NCI-H1436 (cell line): ENCODE measurements around the gene TENM4.

ENCODE experiments used
- DNase-seq: peaks from one replicate; lab custom pipeline; 2025; lab: John Stamatoyannopoulos, UW

Gene TENM4

GRCh38 chr11:78972590-78972989 lies 468.2 kb downstream of the TENM4 start:
- no peak for DNase-seq

GRCh38 chr11:78972177-78972576 lies 468.7 kb downstream of the TENM4 start:
- no peak for DNase-seq

GRCh38 chr11:78967811-78968210 lies 473.0 kb downstream of the TENM4 start:
- no peak for DNase-seq

- DNase-seq = no peak
Measured at GRCh38 chr11:78965432-78965831, 475.4 kb downstream of the TENM4 start.

GRCh38 chr11:78961937-78962701 lies 478.7 kb downstream of the TENM4 start:
- peak; percentile 89 for DNase-seq

- peak; percentile 33 for DNase-seq
Measured at GRCh38 chr11:78961247-78961646, 479.6 kb downstream of the TENM4 start.

- DNase-seq = no peak
Measured at GRCh38 chr11:78958444-78958843, 482.4 kb downstream of the TENM4 start.

GRCh38 chr11:78957476-78958245 lies 483.2 kb downstream of the TENM4 start:
- DNase-seq = no peak

GRCh38 chr11:78954696-78955095 lies 486.1 kb downstream of the TENM4 start:
- DNase-seq = no peak

GRCh38 chr11:78954261-78954660 lies 486.6 kb downstream of the TENM4 start:
- DNase-seq = peak; percentile 18

- DNase-seq = no peak
Measured at GRCh38 chr11:78952890-78953289, 487.9 kb downstream of the TENM4 start.

GRCh38 chr11:78952175-78952574 lies 488.7 kb downstream of the TENM4 start:
- no peak for DNase-seq

GRCh38 chr11:78949976-78950690 lies 490.7 kb downstream of the TENM4 start:
- no peak for DNase-seq

GRCh38 chr11:78946945-78947902 lies 493.6 kb downstream of the TENM4 start:
- DNase-seq = no peak

- no peak for DNase-seq
Measured at GRCh38 chr11:78943841-78944240, 497.0 kb downstream of the TENM4 start.

GRCh38 chr11:78943154-78943553 lies 497.7 kb downstream of the TENM4 start:
- DNase-seq = no peak

- DNase-seq = peak; percentile 17
Measured at GRCh38 chr11:78941226-78941851, 499.5 kb downstream of the TENM4 start.

GRCh38 chr11:78940500-78941225 lies 500.2 kb downstream of the TENM4 start:
- peak; percentile 91 for DNase-seq

- no peak for DNase-seq
Measured at GRCh38 chr11:78938971-78939370, 501.9 kb downstream of the TENM4 start.

- DNase-seq = no peak
Measured at GRCh38 chr11:78938036-78938435, 502.8 kb downstream of the TENM4 start.
